WTC11 (cell line): ENCODE data around the gene DHFR. TPM values are rescaled to one million over a fixed set of nuclear protein-coding genes. Genes with fewer than 3 reads are reported as not detected.

ENCODE experiments used
- ELF4 ChIP-seq: sonication (generic); formaldehyde crosslinking; IDR thresholded peaks from 2 replicates; pipeline ENCODE4 v1.8.1; 2022; ENCODE audit warnings: low read depth, mild to moderate bottlenecking, moderate library complexity, missing genetic modification reagents
- GABPB1 ChIP-seq: sonication (generic); formaldehyde crosslinking; IDR thresholded peaks from 2 replicates; pipeline ENCODE4 v1.8.1; 2023; ENCODE audit warnings: mild to moderate bottlenecking, missing genetic modification reagents
- HMGA2 ChIP-seq: fragments of 250-450 bp; sonication (Bioruptor Pico); IDR thresholded peaks from 2 replicates; pipeline ENCODE4 v1.4.0; 2021; ENCODE audit warnings: mild to moderate bottlenecking, moderate library complexity
- JAZF1 ChIP-seq: fragments of 250-450 bp; sonication (Bioruptor Pico); IDR thresholded peaks from 2 replicates; pipeline ENCODE4 v1.9.0; 2021; ENCODE audit warnings: moderate library complexity, mild to moderate bottlenecking, inconsistent platforms
- KAT7 ChIP-seq: sonication (generic); formaldehyde crosslinking; IDR thresholded peaks from 2 replicates; pipeline ENCODE4 v1.8.1; 2023; ENCODE audit warnings: missing genetic modification reagents, mild to moderate bottlenecking, borderline replicate concordance
- NFYB ChIP-seq: sonication (generic); formaldehyde crosslinking; conservative IDR thresholded peaks from 2 replicates; pipeline ENCODE4 v1.8.0; 2022; ENCODE audit warnings: low read depth, missing genetic modification reagents
- OVOL2 ChIP-seq: fragments of 250-450 bp; sonication (Bioruptor Pico); IDR thresholded peaks from 2 replicates; pipeline ENCODE4 v1.9.0; 2021; ENCODE audit warnings: mild to moderate bottlenecking, borderline replicate concordance
- SMAD3 ChIP-seq: sonication (generic); formaldehyde crosslinking; IDR thresholded peaks from 2 replicates; pipeline ENCODE4 v1.8.0; 2022; ENCODE audit warnings: missing genetic modification reagents, mild to moderate bottlenecking, borderline replicate concordance
- SMAD4 ChIP-seq: sonication (generic); formaldehyde crosslinking; IDR thresholded peaks from 2 replicates; pipeline ENCODE4 v1.8.0; 2022; ENCODE audit warnings: mild to moderate bottlenecking, missing genetic modification reagents
- SOX15 ChIP-seq: fragments of 250-450 bp; sonication (Bioruptor Pico); IDR thresholded peaks from 2 replicates; pipeline ENCODE4 v1.9.0; 2021; ENCODE audit warnings: mild to moderate bottlenecking
- SP1 ChIP-seq: sonication (generic); formaldehyde crosslinking; conservative IDR thresholded peaks from 2 replicates; pipeline ENCODE4 v1.8.1; 2022; ENCODE audit warnings: missing genetic modification reagents
- TP53 ChIP-seq: sonication (generic); formaldehyde crosslinking; IDR thresholded peaks from 2 replicates; pipeline ENCODE4 v1.8.1; 2023; ENCODE audit warnings: mild to moderate bottlenecking, missing genetic modification reagents
- ZNF121 ChIP-seq: sonication (generic); formaldehyde crosslinking; IDR thresholded peaks from 2 replicates; pipeline ENCODE4 v1.8.0; 2023; ENCODE audit warnings: missing genetic modification reagents
- ZNF263 ChIP-seq: sonication (generic); formaldehyde crosslinking; IDR thresholded peaks from 2 replicates; pipeline ENCODE4 v1.8.1; 2022; ENCODE audit warnings: low read depth, mild to moderate bottlenecking, moderate library complexity, missing genetic modification reagents
- ZNF396 ChIP-seq: fragments of 250-450 bp; sonication (Bioruptor Pico); IDR thresholded peaks from 2 replicates; pipeline ENCODE4 v1.8.0; 2021; ENCODE audit warnings: mild to moderate bottlenecking, moderate library complexity, borderline replicate concordance
- total RNA-seq: library from RNA; stranded (reverse); gene quantifications from 3 replicates; pipeline ENCODE4 v1.2.3, GENCODE V29; 2021
- TF ChIP-seq, protein P1 (sequence below): sonication (generic); formaldehyde crosslinking; IDR thresholded peaks from 2 replicates; pipeline ENCODE4 v1.8.1; 2023; ENCODE audit warnings: mild to moderate bottlenecking, missing genetic modification reagents
- TF ChIP-seq, protein P2 (sequence below): sonication (generic); formaldehyde crosslinking; IDR thresholded peaks from 2 replicates; pipeline ENCODE4 v1.8.1; 2023; ENCODE audit warnings: mild to moderate bottlenecking, missing genetic modification reagents, moderate library complexity
- TF ChIP-seq, protein P3 (sequence below): sonication (generic); formaldehyde crosslinking; IDR thresholded peaks from 2 replicates; pipeline ENCODE4 v1.8.1; 2023; ENCODE audit warnings: mild to moderate bottlenecking, missing genetic modification reagents, borderline replicate concordance
- TF ChIP-seq, protein P4 (sequence below): sonication (generic); formaldehyde crosslinking; IDR thresholded peaks from 2 replicates; pipeline ENCODE4 v1.8.0; 2022; ENCODE audit warnings: mild to moderate bottlenecking, missing genetic modification reagents
- TF ChIP-seq, protein P5 (sequence below): fragments of 250-450 bp; sonication (Bioruptor Pico); IDR thresholded peaks from 2 replicates; pipeline ENCODE4 v1.9.0; 2021; ENCODE audit warnings: moderate library complexity, mild to moderate bottlenecking, inconsistent platforms, borderline replicate concordance
- TF ChIP-seq, protein P6 (sequence below): fragments of 250-450 bp; sonication (Bioruptor Pico); IDR thresholded peaks from 2 replicates; pipeline ENCODE4 v1.9.0; 2021; ENCODE audit warnings: mild to moderate bottlenecking
- TF ChIP-seq, protein P7 (sequence below): sonication (generic); formaldehyde crosslinking; IDR thresholded peaks from 2 replicates; pipeline ENCODE4 v1.8.1; 2023; ENCODE audit warnings: mild to moderate bottlenecking, missing genetic modification reagents, moderate library complexity
- TF ChIP-seq, protein P8 (sequence below): sonication (generic); formaldehyde crosslinking; IDR thresholded peaks from 2 replicates; pipeline ENCODE4 v1.8.0; 2022; ENCODE audit warnings: missing genetic modification reagents
- TF ChIP-seq, protein P9 (sequence below): sonication (generic); formaldehyde crosslinking; conservative IDR thresholded peaks from 2 replicates; pipeline ENCODE4 v1.8.1; 2022; ENCODE audit warnings: mild to moderate bottlenecking, missing genetic modification reagents

DHFR gene
- total RNA-seq, 1 experiment from 2014 or later = 68.0 TPM

DNA sequence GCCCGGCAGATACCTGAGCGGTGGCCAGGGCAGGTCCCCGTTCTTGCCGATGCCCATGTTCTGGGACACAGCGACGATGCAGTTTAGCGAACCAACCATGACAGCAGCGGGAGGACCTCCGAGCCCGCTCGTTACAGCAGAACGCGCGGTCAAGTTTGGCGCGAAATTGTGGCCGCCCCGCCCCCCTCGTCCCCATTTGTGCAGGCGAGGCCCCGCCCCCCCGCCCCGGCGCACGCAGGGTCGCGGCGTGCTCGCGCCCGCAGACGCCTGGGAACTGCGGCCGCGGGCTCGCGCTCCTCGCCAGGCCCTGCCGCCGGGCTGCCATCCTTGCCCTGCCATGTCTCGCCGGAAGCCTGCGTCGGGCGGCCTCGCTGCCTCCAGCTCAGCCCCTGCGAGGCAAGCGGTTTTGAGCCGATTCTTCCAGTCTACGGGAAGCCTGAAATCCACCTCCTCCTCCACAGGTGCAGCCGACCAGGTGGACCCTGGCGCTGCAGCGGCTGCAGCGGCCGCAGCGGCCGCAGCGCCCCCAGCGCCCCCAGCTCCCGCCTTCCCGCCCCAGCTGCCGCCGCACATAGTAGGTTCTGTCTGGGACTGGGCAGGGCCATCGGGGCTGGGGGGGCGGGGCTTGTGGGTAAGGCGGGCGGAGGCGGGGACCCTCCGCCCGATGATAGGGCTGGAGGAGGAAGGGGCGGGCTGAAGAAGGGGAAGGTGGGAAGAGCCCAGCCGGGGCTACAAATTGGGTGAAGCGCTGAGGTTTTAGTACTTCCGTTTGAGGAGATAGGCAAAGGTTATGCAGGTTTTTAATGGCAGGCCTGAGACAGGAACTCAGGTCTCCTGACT, at the start of gene DHFR, which contains the start of gene MSH3 (continued):
- TF ChIP-seq, protein P1, sequence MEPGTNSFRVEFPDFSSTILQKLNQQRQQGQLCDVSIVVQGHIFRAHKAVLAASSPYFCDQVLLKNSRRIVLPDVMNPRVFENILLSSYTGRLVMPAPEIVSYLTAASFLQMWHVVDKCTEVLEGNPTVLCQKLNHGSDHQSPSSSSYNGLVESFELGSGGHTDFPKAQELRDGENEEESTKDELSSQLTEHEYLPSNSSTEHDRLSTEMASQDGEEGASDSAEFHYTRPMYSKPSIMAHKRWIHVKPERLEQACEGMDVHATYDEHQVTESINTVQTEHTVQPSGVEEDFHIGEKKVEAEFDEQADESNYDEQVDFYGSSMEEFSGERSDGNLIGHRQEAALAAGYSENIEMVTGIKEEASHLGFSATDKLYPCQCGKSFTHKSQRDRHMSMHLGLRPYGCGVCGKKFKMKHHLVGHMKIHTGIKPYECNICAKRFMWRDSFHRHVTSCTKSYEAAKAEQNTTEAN (CRISPR knock-in tag) = no peak
- TF ChIP-seq GABPB1 (no peak; the same call in 1 of the 2 replicates), ZNF396 (CRISPR knock-in tag) (no peak), SP1 (CRISPR knock-in tag) (peak; percentile 75), KAT7 (CRISPR knock-in tag) (peak; percentile 52; the same call in 1 of the 2 replicates), ZNF121 (CRISPR knock-in tag) (no peak), SMAD4 (CRISPR knock-in tag) (no peak), TP53 (CRISPR knock-in tag) (peak; percentile 79; the same call in 1 of the 2 replicates), ZNF263 (CRISPR knock-in tag) (no peak), NFYB (0 out of 2 replicates have a peak, but pooled peaks have one; percentile 35), ELF4 (CRISPR knock-in tag) (no peak), OVOL2 (CRISPR knock-in tag) (no peak), SOX15 (CRISPR knock-in tag) (no peak), JAZF1 (CRISPR knock-in tag) (no peak), SMAD3 (peak; percentile 43; the same call in 1 of the 2 replicates), HMGA2 (CRISPR knock-in tag) (no peak)
- TF ChIP-seq, protein P2, sequence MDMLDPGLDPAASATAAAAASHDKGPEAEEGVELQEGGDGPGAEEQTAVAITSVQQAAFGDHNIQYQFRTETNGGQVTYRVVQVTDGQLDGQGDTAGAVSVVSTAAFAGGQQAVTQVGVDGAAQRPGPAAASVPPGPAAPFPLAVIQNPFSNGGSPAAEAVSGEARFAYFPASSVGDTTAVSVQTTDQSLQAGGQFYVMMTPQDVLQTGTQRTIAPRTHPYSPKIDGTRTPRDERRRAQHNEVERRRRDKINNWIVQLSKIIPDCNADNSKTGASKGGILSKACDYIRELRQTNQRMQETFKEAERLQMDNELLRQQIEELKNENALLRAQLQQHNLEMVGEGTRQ = peak; percentile 34; the same call in 1 of the 2 replicates
- TF ChIP-seq, protein P3, sequence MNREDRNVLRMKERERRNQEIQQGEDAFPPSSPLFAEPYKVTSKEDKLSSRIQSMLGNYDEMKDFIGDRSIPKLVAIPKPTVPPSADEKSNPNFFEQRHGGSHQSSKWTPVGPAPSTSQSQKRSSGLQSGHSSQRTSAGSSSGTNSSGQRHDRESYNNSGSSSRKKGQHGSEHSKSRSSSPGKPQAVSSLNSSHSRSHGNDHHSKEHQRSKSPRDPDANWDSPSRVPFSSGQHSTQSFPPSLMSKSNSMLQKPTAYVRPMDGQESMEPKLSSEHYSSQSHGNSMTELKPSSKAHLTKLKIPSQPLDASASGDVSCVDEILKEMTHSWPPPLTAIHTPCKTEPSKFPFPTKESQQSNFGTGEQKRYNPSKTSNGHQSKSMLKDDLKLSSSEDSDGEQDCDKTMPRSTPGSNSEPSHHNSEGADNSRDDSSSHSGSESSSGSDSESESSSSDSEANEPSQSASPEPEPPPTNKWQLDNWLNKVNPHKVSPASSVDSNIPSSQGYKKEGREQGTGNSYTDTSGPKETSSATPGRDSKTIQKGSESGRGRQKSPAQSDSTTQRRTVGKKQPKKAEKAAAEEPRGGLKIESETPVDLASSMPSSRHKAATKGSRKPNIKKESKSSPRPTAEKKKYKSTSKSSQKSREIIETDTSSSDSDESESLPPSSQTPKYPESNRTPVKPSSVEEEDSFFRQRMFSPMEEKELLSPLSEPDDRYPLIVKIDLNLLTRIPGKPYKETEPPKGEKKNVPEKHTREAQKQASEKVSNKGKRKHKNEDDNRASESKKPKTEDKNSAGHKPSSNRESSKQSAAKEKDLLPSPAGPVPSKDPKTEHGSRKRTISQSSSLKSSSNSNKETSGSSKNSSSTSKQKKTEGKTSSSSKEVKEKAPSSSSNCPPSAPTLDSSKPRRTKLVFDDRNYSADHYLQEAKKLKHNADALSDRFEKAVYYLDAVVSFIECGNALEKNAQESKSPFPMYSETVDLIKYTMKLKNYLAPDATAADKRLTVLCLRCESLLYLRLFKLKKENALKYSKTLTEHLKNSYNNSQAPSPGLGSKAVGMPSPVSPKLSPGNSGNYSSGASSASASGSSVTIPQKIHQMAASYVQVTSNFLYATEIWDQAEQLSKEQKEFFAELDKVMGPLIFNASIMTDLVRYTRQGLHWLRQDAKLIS = peak; percentile 47; the same call in 1 of the 2 replicates
- TF ChIP-seq, protein P4, sequence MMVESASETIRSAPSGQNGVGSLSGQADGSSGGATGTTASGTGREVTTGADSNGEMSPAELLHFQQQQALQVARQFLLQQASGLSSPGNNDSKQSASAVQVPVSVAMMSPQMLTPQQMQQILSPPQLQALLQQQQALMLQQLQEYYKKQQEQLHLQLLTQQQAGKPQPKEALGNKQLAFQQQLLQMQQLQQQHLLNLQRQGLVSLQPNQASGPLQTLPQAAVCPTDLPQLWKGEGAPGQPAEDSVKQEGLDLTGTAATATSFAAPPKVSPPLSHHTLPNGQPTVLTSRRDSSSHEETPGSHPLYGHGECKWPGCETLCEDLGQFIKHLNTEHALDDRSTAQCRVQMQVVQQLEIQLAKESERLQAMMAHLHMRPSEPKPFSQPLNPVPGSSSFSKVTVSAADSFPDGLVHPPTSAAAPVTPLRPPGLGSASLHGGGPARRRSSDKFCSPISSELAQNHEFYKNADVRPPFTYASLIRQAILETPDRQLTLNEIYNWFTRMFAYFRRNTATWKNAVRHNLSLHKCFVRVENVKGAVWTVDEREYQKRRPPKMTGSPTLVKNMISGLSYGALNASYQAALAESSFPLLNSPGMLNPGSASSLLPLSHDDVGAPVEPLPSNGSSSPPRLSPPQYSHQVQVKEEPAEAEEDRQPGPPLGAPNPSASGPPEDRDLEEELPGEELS (CRISPR knock-in tag) = peak; percentile 46; the same call in 1 of the 2 replicates
- TF ChIP-seq, protein P5, sequence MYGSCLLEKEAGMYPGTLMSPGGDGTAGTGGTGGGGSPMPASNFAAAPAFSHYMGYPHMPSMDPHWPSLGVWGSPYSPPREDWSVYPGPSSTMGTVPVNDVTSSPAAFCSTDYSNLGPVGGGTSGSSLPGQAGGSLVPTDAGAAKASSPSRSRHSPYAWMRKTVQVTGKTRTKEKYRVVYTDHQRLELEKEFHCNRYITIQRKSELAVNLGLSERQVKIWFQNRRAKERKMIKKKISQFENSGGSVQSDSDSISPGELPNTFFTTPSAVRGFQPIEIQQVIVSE (CRISPR knock-in tag) = no peak
- TF ChIP-seq, protein P6, sequence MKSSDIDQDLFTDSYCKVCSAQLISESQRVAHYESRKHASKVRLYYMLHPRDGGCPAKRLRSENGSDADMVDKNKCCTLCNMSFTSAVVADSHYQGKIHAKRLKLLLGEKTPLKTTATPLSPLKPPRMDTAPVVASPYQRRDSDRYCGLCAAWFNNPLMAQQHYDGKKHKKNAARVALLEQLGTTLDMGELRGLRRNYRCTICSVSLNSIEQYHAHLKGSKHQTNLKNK = no peak
- TF ChIP-seq, protein P7, sequence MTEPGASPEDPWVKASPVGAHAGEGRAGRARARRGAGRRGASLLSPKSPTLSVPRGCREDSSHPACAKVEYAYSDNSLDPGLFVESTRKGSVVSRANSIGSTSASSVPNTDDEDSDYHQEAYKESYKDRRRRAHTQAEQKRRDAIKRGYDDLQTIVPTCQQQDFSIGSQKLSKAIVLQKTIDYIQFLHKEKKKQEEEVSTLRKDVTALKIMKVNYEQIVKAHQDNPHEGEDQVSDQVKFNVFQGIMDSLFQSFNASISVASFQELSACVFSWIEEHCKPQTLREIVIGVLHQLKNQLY (CRISPR knock-in tag) = no peak
- TF ChIP-seq, protein P8, sequence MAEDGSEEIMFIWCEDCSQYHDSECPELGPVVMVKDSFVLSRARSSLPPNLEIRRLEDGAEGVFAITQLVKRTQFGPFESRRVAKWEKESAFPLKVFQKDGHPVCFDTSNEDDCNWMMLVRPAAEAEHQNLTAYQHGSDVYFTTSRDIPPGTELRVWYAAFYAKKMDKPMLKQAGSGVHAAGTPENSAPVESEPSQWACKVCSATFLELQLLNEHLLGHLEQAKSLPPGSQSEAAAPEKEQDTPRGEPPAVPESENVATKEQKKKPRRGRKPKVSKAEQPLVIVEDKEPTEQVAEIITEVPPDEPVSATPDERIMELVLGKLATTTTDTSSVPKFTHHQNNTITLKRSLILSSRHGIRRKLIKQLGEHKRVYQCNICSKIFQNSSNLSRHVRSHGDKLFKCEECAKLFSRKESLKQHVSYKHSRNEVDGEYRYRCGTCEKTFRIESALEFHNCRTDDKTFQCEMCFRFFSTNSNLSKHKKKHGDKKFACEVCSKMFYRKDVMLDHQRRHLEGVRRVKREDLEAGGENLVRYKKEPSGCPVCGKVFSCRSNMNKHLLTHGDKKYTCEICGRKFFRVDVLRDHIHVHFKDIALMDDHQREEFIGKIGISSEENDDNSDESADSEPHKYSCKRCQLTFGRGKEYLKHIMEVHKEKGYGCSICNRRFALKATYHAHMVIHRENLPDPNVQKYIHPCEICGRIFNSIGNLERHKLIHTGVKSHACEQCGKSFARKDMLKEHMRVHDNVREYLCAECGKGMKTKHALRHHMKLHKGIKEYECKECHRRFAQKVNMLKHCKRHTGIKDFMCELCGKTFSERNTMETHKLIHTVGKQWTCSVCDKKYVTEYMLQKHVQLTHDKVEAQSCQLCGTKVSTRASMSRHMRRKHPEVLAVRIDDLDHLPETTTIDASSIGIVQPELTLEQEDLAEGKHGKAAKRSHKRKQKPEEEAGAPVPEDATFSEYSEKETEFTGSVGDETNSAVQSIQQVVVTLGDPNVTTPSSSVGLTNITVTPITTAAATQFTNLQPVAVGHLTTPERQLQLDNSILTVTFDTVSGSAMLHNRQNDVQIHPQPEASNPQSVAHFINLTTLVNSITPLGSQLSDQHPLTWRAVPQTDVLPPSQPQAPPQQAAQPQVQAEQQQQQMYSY (CRISPR knock-in tag) = no peak
- TF ChIP-seq, protein P9, sequence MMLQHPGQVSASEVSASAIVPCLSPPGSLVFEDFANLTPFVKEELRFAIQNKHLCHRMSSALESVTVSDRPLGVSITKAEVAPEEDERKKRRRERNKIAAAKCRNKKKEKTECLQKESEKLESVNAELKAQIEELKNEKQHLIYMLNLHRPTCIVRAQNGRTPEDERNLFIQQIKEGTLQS (CRISPR knock-in tag) = no peak
